Stomach (tissue), 9 donors: Measurements from ENCODE around the gene GAD2. TPM values are rescaled to one million over a fixed set of nuclear protein-coding genes. Genes with fewer than 3 reads are reported as not detected.

Source experiments
- DNase-seq, 2 donors: peaks; one replicate each; pipeline versions ENCODE4 v3.0.0 to v3.0.0-alpha.2; 2013 to 2019
- H3K27ac ChIP-seq, 5 donors: fragments of 200-600 bp in 4 of 5; sonication (generic) in 4 of 5; one replicate each; pipeline ENCODE4 v1.5.1; 2013 to 2019; ENCODE audit warnings: mild to moderate bottlenecking in 1 of 5, moderate library complexity in 1 of 5
- H3K27me3 ChIP-seq, 3 donors: fragments of 200-600 bp; sonication (generic); one replicate each; pipeline ENCODE4 v1.5.1; 2017 to 2019; ENCODE audit warnings: mixed run types in 1 of 3
- H3K36me3 ChIP-seq, 4 donors: fragments of 200-600 bp; sonication (generic); 1 replicate in 3 of 4; 2 replicates in 1 of 4; pipeline ENCODE4 v1.5.1; 2016 to 2019
- H3K4me1 ChIP-seq, 4 donors: fragments of 200-600 bp; sonication (generic); one replicate each; pipeline ENCODE4 v1.5.1; 2016 to 2019
- H3K4me3 ChIP-seq, 4 donors: fragments of 200-600 bp; sonication (generic) in 3 of 4; one replicate each; pipeline ENCODE4 v1.5.1; 2016 to 2019; ENCODE audit warnings: mild to moderate bottlenecking in 1 of 4
- H3K9me3 ChIP-seq, 4 donors: fragments of 200-600 bp; sonication (generic); one replicate each; pipeline ENCODE4 v1.5.1; 2016 to 2019
- CTCF ChIP-seq, 7 experiments: fragments of 450-650 bp in 4 of 7; fragments of 200-600 bp in 3 of 7; sonication (generic) in 3 of 7; IDR thresholded peaks; one replicate each; pipeline ENCODE4 v1.5.1; 2016 to 2019; ENCODE audit warnings: antibody characterized with exemption in 7 of 7, control low read depth in 2 of 7, mild to moderate bottlenecking in 1 of 7
- EP300 ChIP-seq: sonication (generic); formaldehyde crosslinking; IDR thresholded peaks from one replicate; pipeline ENCODE4 v1.6.1; 2017; ENCODE audit warnings: antibody characterized with exemption
- POLR2A ChIP-seq, 4 donors: fragments of 450-650 bp; IDR thresholded peaks; one replicate each; pipeline ENCODE4 v1.6.1; 2016; ENCODE audit warnings: antibody characterized with exemption in 4 of 4, control low read depth in 2 of 4, mild to moderate bottlenecking in 1 of 4, moderate library complexity in 1 of 4
- POLR2AphosphoS5 ChIP-seq, 3 donors: sonication (generic); formaldehyde crosslinking; IDR thresholded peaks; one replicate each; pipeline ENCODE4 v1.6.1; 2016; ENCODE audit warnings: antibody characterized with exemption in 3 of 3
- WGBS, 5 donors: extraction: QIAGEN DNeasy Blood & Tissue Kit in 3 of 5; methylation state at CpG; one replicate each; pipeline versions ENCODE4 v1.1.5 to v1.1.7; 2013 to 2018; 5-methylcytosine and 5-hydroxymethylcytosine counted together
- intact Hi-C: fragments of 100-400 bp; cut with DNase I; formaldehyde crosslinking; loops from one replicate; pipeline ENCODE4 v1.15.1; 2023; ENCODE audit warnings: low total_unique reads
- polyA plus RNA-seq, 3 donors: library from polyadenylated mRNA; stranded (reverse); fragments of 200-250 nt; gene quantifications; one replicate each; pipeline ENCODE4 v1.2.3, GENCODE V29; 2013
- total RNA-seq, 5 donors: library from RNA; depleted of rRNA; stranded (reverse); fragments of >200 nt; gene quantifications; one replicate each; pipeline versions ENCODE4 v1.1.0 to v1.2.3, GENCODE V29; 2014 to 2016
- donor health status: healthy with polysubstance abuse.
- donor health status: Bipolar disorder and iron deficiency.
- donor health status: healthy.

GAD2 gene
- total and polyA plus RNA-seq, 8 donors = 0.15 to 1.1 (median 0.55) TPM; not detected in 4

- no peak overlapping the region for H3K4me3 ChIP-seq
- H3K27ac ChIP-seq = no peak overlapping the region
- H3K27me3 ChIP-seq = peaks cover 0 to 3% (median 0%) of the 10 kb centered on the region in 3 donors
- TF ChIP-seq EP300 (no peak), CTCF (IDR thresholded peaks at IDR 0.05) (no peak), POLR2A (IDR thresholded peaks at IDR 0.05) (no peak), POLR2AphosphoS5 (IDR thresholded peaks at IDR 0.05) (no peak)
- no peak for DNase-seq
- no peaks in the 10 kb centered on the region for H3K4me1 ChIP-seq
- intact Hi-C loops = no loop called here
- no peaks in the 10 kb centered on the region for H3K9me3 ChIP-seq
- 75 to 82% (median 76%) methylated on average over 4 of the region's 4 CpGs for WGBS, 5 donors
- H3K36me3 ChIP-seq = no peaks in the 10 kb centered on the region
Measured at GRCh38 chr10:26177341-26177740, 39.2 kb upstream of the GAD2 start.

GRCh38 chr10:26194275-26194674, 22.3 kb upstream of the GAD2 start:
- WGBS, 5 donors = 54 to 71% (median 65%) methylated on average over 5 of the region's 5 CpGs
- no peak for DNase-seq
- no peaks in the 10 kb centered on the region for H3K4me1 ChIP-seq
- intact Hi-C loops = no loop called here
- TF ChIP-seq CTCF (IDR thresholded peaks at IDR 0.05) = no peak
- TF ChIP-seq EP300 = no peak
- TF ChIP-seq POLR2A (IDR thresholded peaks at IDR 0.05) = no peak
- no peak for TF ChIP-seq POLR2AphosphoS5 (IDR thresholded peaks at IDR 0.05)
- H3K4me3 ChIP-seq = no peak overlapping the region
- no peaks in the 10 kb centered on the region for H3K27me3 ChIP-seq
- no peaks in the 10 kb centered on the region for H3K36me3 ChIP-seq
- peaks cover 0 to 2% (median 0%) of the 10 kb centered on the region in 4 donors for H3K9me3 ChIP-seq
- no peak overlapping the region for H3K27ac ChIP-seq

GRCh38 chr10:26197248-26197647, 19.3 kb upstream of the GAD2 start:
- Histone ChIP-seq H3K4me1 (no peaks in the 10 kb centered on the region), H3K4me3 (no peak overlapping the region), H3K27me3 (no peaks in the 10 kb centered on the region), H3K36me3 (no peaks in the 10 kb centered on the region), H3K27ac (no peak overlapping the region), H3K9me3 (no peaks in the 10 kb centered on the region)
- WGBS, 5 donors = 80 to 98% (median 92%) methylated on average over 2 of the region's 2 CpGs
- TF ChIP-seq EP300 = no peak
- no peak for TF ChIP-seq CTCF (IDR thresholded peaks at IDR 0.05)
- TF ChIP-seq POLR2AphosphoS5 (IDR thresholded peaks at IDR 0.05) = no peak
- TF ChIP-seq POLR2A (IDR thresholded peaks at IDR 0.05) = no peak
- DNase-seq = no peak
- intact Hi-C loops = no loop called here

GRCh38 chr10:26198119-26198518, 18.5 kb upstream of the GAD2 start:
- Histone ChIP-seq H3K27ac (no peak overlapping the region), H3K4me3 (no peak overlapping the region), H3K9me3 (no peaks in the 10 kb centered on the region), H3K36me3 (no peaks in the 10 kb centered on the region), H3K4me1 (no peaks in the 10 kb centered on the region), H3K27me3 (no peaks in the 10 kb centered on the region)
- no peak for TF ChIP-seq EP300
- no peak for TF ChIP-seq POLR2AphosphoS5 (IDR thresholded peaks at IDR 0.05)
- TF ChIP-seq CTCF (IDR thresholded peaks at IDR 0.05) = no peak
- no peak for TF ChIP-seq POLR2A (IDR thresholded peaks at IDR 0.05)
- intact Hi-C loops = no loop called here
- WGBS, 5 donors = 85 to 91% (median 88%) methylated on average over 9 of the region's 9 CpGs
- no peak for DNase-seq
